Measurements from ENCODE around the gene UBL4B. TPM values are rescaled to one million over a fixed set of nuclear protein-coding genes. Genes with fewer than 3 reads are reported as not detected.

Gene UBL4B, protein sequence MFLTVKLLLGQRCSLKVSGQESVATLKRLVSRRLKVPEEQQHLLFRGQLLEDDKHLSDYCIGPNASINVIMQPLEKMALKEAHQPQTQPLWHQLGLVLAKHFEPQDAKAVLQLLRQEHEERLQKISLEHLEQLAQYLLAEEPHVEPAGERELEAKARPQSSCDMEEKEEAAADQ
- total RNA-seq = not detected

DNA sequence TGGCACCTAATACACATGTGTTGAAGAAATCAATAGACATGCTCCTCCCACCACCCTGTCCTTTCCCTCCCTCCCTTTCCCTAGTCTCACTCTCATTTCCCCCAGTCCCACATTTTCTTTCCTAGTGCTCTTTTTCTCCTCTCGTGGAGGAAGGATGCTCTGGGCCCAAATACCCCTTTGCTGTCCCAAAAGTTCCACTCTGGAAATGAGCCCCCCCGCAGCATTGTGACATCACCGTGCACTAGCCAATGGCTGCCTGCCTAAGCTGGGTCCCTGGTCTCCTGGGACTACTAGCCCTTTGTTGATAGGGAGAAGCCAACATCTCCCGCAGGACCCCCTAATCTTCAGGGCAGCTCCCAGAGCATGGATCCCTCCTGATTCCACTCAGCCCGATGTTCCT, at the start of gene UBL4B:
TSS of gene UBL4B (plus strand) at position 301 of the 400 bp plus-strand sequence. CDS start at position 393, 92 bp downstream.

DNA sequence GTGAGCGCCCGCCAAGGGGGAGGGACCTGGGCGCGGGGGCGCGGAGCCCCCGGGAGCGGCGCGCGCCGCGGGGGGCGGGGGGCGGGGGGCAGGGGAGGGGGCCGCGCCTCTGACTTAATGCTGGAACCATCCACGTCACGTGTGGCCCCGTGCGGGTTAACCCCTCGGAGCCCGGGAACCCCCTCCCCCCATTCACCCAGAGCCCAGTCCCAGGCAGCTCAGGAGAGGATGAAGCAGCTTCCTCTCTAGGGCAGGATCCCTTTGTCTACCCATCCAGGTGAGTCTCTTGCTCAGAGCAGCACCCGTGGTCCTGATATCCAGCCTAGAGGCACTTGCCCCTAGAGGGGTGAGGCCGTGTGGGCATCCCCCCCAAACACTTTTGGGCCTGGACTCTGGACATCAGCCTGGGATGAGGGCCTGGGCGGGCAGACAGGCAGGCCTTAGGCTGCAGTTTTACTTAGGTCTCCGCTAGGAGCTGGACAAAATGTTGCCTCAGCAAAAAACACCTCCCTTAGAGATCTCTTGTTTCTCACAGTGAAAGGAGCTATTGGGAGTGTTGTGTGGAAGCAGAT, 41.5 kb upstream of the UBL4B start, which contains the start of gene ALX3:
TSS of gene ALX3 (minus strand) at position 2 of the 572 bp plus-strand sequence. CDS start 60 bp downstream, outside the sequence.

DNA sequence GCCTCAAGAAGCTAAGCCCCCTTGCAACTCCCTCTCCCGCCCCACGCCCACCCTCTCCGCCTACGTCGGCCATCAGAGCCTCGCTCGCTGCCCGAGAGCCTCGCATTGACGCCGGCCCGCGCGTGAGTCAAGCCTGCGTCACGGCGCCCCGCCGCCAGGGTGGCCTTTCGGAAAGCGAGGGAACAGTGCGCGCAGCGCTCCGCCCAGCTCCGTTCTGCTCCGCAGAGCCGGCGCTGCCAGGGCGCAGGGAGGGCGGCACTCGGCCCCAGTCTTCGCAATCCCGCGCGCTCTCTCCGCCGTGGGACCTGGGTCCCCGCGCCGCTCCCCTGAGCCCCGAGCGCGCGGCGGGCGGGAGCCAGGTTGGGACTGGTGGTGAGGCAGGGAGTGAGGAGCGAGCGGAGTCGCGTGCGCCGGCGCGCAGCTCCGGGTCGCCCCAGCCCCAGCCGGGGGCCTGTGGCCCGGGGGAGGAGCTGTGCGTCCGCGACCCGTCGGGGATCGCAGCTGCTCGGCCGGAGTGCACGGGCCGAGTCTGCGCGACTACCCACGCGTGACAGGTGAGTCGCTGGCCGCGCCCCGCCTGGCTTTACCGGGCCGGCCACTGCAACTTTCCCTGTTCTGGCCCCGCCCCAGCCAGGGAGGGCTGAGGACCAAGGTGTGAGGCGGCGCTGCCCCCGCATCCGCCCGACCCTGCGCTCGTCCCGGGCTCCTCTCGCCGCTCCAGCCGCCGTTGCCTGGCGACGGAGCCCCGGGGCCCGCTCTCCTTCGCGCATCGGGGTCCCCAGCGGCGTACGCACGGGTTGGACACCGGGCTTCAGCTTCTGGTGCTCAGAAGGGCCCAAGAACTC, 38.3 kb downstream of the UBL4B start, which contains the start of gene SLC6A17:
TSS of gene SLC6A17 (plus strand) at position 165 of the 845 bp plus-strand sequence. CDS start 16,436 bp downstream, outside the sequence.

Other genes with a start within 250 kb of the UBL4B start
- 10 to 100 TPM; 14.5 to 17.6 TPM for gene CSF1, start 201.6 kb upstream of the UBL4B start, total RNA-seq
- gene AHCYL1, start 127.7 kb upstream of the UBL4B start, total RNA-seq = 10 to 100 TPM; 70.5 to 84.3 TPM
- 10 to 100 TPM; 41.0 to 44.0 TPM for gene STRIP1, start 77.8 kb upstream of the UBL4B start, total RNA-seq
- not detected for gene ALX3, start 41.8 kb upstream of the UBL4B start, total RNA-seq
- 1 to 10 TPM in 1 of 2 donors, under 1 TPM in 1; 0.69 to 1.3 TPM for gene SLC6A17, start 38.1 kb downstream of the UBL4B start, total RNA-seq
- 1 to 10 TPM in 1 of 2 donors, under 1 TPM in 1; 1.00 to 1.0 TPM for gene KCNC4, start 97.9 kb downstream of the UBL4B start, total RNA-seq
- gene RBM15, start 226.9 kb downstream of the UBL4B start, total RNA-seq = 10 to 100 TPM; 32.3 to 41.6 TPM

All from melanocyte of skin (primary cell).